GM12878 (cell line): ENCODE results near the gene ADAMTS2. TPM values are rescaled to one million over a fixed set of nuclear protein-coding genes. Genes with fewer than 3 reads are reported as not detected.

ENCODE experiments used
- ATAC-seq: fragments of 200-7000 bp; cut with Tn5 transposase; 3 replicates; pipeline ENCODE4 v1.9.1; 2020; ENCODE audit warnings: mild to moderate bottlenecking, moderate library complexity
- BruUV-seq: library from RNA; stranded (reverse); fragments of 400-500 nt; replicated peaks from 2 replicates; lab custom pipeline; 2021; lab: Mats Ljungman, UMichigan
- CTCF ChIA-PET: fragments of 300-600 bp; sonication (Branson Sonifier 250); formaldehyde crosslinking; extraction: SDS; loops from one replicate; lab custom pipeline; 2021; ENCODE audit warnings: inconsistent platforms; lab: Yijun Ruan, JAX
- POLR2A ChIA-PET: fragments of 350-600 bp; formaldehyde crosslinking; extraction: SDS; loops from one replicate; lab custom pipeline; 2021; ENCODE audit warnings: inconsistent platforms; lab: Charles Lee
- RAD21 ChIA-PET: fragments of 300-600 bp; sonication (Branson Sonifier 250); formaldehyde crosslinking; loops from one replicate; lab custom pipeline; 2023; ENCODE audit warnings: antibody characterized with exemption; ENCODE audit not compliant: unreplicated experiment; lab: Charles Lee
- SMC1A ChIA-PET: fragments of 300-600 bp; sonication (Branson Sonifier 250); formaldehyde crosslinking; loops from one replicate; lab custom pipeline; 2023; ENCODE audit not compliant: unreplicated experiment, uncharacterized antibody; lab: Charles Lee
- DNase-seq: peaks from one replicate; pipeline ENCODE4 v3.0.0-alpha.2; 2011; ENCODE audit warnings: low read depth, low spot score
- FAIRE-seq: peaks from 3 replicates; lab custom pipeline; 2011; peaks lifted over from hg19 to GRCh38; lab: Jason Lieb, UNC
- H2AFZ ChIP-seq: 2 replicates; pipeline ENCODE4 v1.6.0; 2011; ENCODE audit warnings: low read depth, low read length, control low read depth; ENCODE audit not compliant: control insufficient read depth
- H3K27ac ChIP-seq: 2 replicates; pipeline ENCODE4 v1.5.1; 2011; ENCODE audit warnings: control low read depth; ENCODE audit not compliant: control insufficient read depth, insufficient read depth
- H3K27me3 ChIP-seq, 2 experiments: replicated peaks in 1 of 2; 2 replicates each; pipeline versions ENCODE4 v1.6.0 to v1.6.1; 2011; ENCODE audit warnings: low read length in 1 of 2; ENCODE audit not compliant: control insufficient read depth in 2 of 2, insufficient read depth in 2 of 2
- H3K36me3 ChIP-seq, 2 experiments: 2 replicates each; pipeline ENCODE4 v1.5.1; 2011; ENCODE audit warnings: low read length in 1 of 2; ENCODE audit not compliant: control insufficient read depth in 2 of 2, insufficient read depth in 2 of 2
- H3K4me1 ChIP-seq: 2 replicates; pipeline ENCODE4 v1.6.1; 2011; ENCODE audit warnings: mild to moderate bottlenecking, low read length, moderate library complexity, mixed read lengths; ENCODE audit not compliant: control insufficient read depth, insufficient read depth
- H3K4me2 ChIP-seq: 2 replicates; pipeline ENCODE4 v1.6.0; 2011; ENCODE audit warnings: control low read depth; ENCODE audit not compliant: control insufficient read depth, insufficient read depth
- H3K4me3 ChIP-seq: fragments of 200-600 bp; sonication (generic); 2 replicates; pipeline ENCODE4 v1.5.1; 2016
- H3K79me2 ChIP-seq: 2 replicates; pipeline ENCODE4 v1.6.0; 2011; ENCODE audit warnings: low read length; ENCODE audit not compliant: control insufficient read depth, insufficient read depth
- H3K9ac ChIP-seq: 2 replicates; pipeline ENCODE4 v1.8.0; 2011; ENCODE audit warnings: low read length, control low read depth, mixed read lengths; ENCODE audit not compliant: control insufficient read depth, insufficient read depth
- H3K9me3 ChIP-seq: replicated peaks from 3 replicates; pipeline ENCODE4 v1.5.1; 2011; ENCODE audit warnings: mild to moderate bottlenecking, low read length; ENCODE audit not compliant: control insufficient read depth, insufficient read depth
- H4K20me1 ChIP-seq: 2 replicates; pipeline ENCODE4 v1.6.0; 2011; ENCODE audit not compliant: control insufficient read depth, insufficient read depth
- CEBPB ChIP-seq, 2 experiments: fragments of 150-350 bp in 1 of 2; IDR thresholded peaks; 2 replicates each; pipeline ENCODE4 v1.6.1; 2012 to 2014; ENCODE audit warnings: low read depth in 2 of 2, low read length in 2 of 2, borderline replicate concordance in 1 of 2, inconsistent platforms in 1 of 2
- EP300 ChIP-seq, 2 experiments: fragments of 150-350 bp in 1 of 2; IDR thresholded peaks; 2 replicates each; pipeline ENCODE4 v1.6.1; 2011 to 2012; ENCODE audit warnings: low read depth in 2 of 2, low read length in 2 of 2, borderline replicate concordance in 1 of 2, improper control_type of control experiment in 1 of 2, inconsistent platforms in 1 of 2; ENCODE audit not compliant: control insufficient read depth in 1 of 2
- HDAC2 ChIP-seq: fragments of 200-600 bp; sonication (generic); IDR thresholded peaks from 2 replicates; pipeline ENCODE4 v1.6.1; 2017
- POLR2AphosphoS2 ChIP-seq: IDR thresholded peaks from 2 replicates; pipeline ENCODE4 v1.6.1; 2011; ENCODE audit warnings: low read depth, mild to moderate bottlenecking, low read length, improper control_type of control experiment, moderate library complexity
- SUPT20H ChIP-seq: IDR thresholded peaks from 2 replicates; pipeline ENCODE4 v1.6.1; 2011; ENCODE audit warnings: low read depth, mild to moderate bottlenecking, low read length, moderate library complexity, borderline replicate concordance; ENCODE audit not compliant: control insufficient read depth
- TCF3 ChIP-seq: IDR thresholded peaks from 2 replicates; pipeline ENCODE4 v1.6.1; 2012; ENCODE audit warnings: low read depth, mild to moderate bottlenecking, low read length, borderline replicate concordance; ENCODE audit not compliant: insufficient read depth
- WGBS: methylation state at CpG from one replicate; pipeline ENCODE4 v1.1.6; 2016; ENCODE audit warnings: low lambda C conversion rate; ENCODE audit not compliant: insufficient replicate concordance, insufficient coverage; ENCODE audit errors: missing lambda C conversion rate; 5-methylcytosine and 5-hydroxymethylcytosine counted together
- in situ Hi-C: fragments of 300-500 bp; cut with MboI; formaldehyde crosslinking; loops from 9 replicates; pipeline ENCODE4 v1.14.3; 2018; ENCODE audit warnings: mixed read lengths
- intact Hi-C: fragments of 100-400 bp; cut with micrococcal nuclease; formaldehyde crosslinking; loops from one replicate; pipeline ENCODE4 v1.14.2; 2022; ENCODE audit not compliant: unreplicated experiment
- polyA plus RNA-seq, 11 experiments: library from polyadenylated mRNA; depleted of rRNA in 4 of 11; unstranded in 6 of 11; stranded (reverse) in 5 of 11; fragments of >200 nt; fragmentation: Nextera tagmentation in 4 of 11; fragmentation: Illumina TruSeq in 1 of 11; extraction: Ambion mirVana in 4 of 11; extraction: Trizol in 1 of 11; gene quantifications; 1 replicate in 1 of 11; 2 replicates in 10 of 11; pipeline versions ENCODE4 v1.2.1 to v1.2.3, GENCODE V29; 2011 to 2016; ENCODE audit warnings: inconsistent platforms in 2 of 11, missing spikeins in 2 of 11, low read depth in 1 of 11
- total RNA-seq, 4 experiments: library from RNA; depleted of rRNA in 3 of 4; stranded (reverse); fragments of >200 nt in 3 of 4; fragmentation: Illumina TruSeq in 1 of 4; extraction: Trizol in 1 of 4; gene quantifications; 2 replicates each; pipeline versions ENCODE4 v1.2.1 to v1.2.3, GENCODE V29; 2013 to 2021

The ADAMTS2 gene
- total and polyA plus RNA-seq, 10 of the 15 experiments (the other 5 are each of a cell fraction or from before 2014, with no cell fraction given): 0.03 to 0.05 TPM; not detected in 8

DNA sequence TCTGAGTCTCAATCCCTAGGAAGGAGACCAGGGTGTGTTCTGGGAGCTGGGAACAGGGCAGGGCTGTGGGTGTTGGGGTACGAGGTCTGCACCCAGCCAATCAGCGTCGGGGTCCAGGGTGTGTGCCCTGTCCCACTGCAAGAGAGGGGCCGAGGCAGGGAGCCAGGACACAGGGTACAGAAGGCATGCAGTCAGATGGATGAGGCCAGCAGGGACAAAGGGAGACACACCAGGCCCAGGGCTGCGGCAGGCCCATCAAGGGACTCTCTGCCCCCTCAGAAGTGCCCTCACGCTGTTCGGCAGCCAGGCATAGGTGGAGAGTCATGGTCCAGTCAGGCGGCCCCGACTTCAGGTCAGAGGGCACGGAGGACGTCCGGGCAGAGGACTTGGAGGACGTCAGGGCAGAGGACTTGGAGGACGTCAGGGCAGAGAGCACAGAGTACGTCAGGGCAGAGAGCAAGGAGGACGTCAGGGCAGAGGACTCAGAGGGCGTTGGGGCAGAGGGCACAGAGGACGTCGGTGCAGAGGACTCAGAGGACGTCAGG, 28.8 kb upstream of the ADAMTS2 start:
- FAIRE-seq (no peak), ATAC-seq (no peak), DNase-seq (no peak)
- H3K9me3 ChIP-seq: no peaks in the 10 kb centered on the region; the same call in 2 of the 3 replicates
- H4K20me1 ChIP-seq: no peaks in the 10 kb centered on the region
- no peak overlapping the region for H3K4me2 ChIP-seq
- TF ChIP-seq CEBPB (IDR thresholded peaks at IDR 0.05; ENCODE audit: borderline replicate concordance in 1 of 2, low read depth in 2 of 2, low read length in 2 of 2) (no peak), EP300 (IDR thresholded peaks at IDR 0.05; ENCODE audit: borderline replicate concordance in 1 of 2, control insufficient read depth in 1 of 2, low read depth in 2 of 2, low read length in 2 of 2) (no peak), HDAC2 (no peak), TCF3 (no peak), POLR2AphosphoS2 (no peak), SUPT20H (no peak)
- no peak overlapping the region for H2AFZ ChIP-seq
- SMC1A ChIA-PET: no interaction called here
- H3K27ac ChIP-seq: no peak overlapping the region
- no peak overlapping the region for H3K9ac ChIP-seq
- no peaks in the 10 kb centered on the region for H3K27me3 ChIP-seq
- H3K4me1 ChIP-seq: no peaks in the 10 kb centered on the region
- POLR2A ChIA-PET: no interaction called here
- CTCF ChIA-PET: no interaction called here
- intact Hi-C loops: no loop called here
- no peaks in the 10 kb centered on the region for H3K36me3 ChIP-seq
- 13% methylated on average over 20 of the region's 20 CpGs for WGBS
- BruUV-seq: no TSS peak
- H3K4me3 ChIP-seq: no peak overlapping the region
- no peaks in the 10 kb centered on the region for H3K79me2 ChIP-seq
- RAD21 ChIA-PET: no interaction called here
- in situ Hi-C loops: no loop called here
